Kidney (tissue), 14 donors: ENCODE results near the gene CAPS. TPM values are rescaled to one million over a fixed set of nuclear protein-coding genes. Genes with fewer than 3 reads are reported as not detected.
"Not testable (repeated sequence)": the region's sequence is repeated elsewhere in the genome, so short reads cannot be mapped to it uniquely, and the experiment has no call there.

ENCODE experiments used
- DNase-seq, 5 donors: peaks; one replicate each; pipeline ENCODE4 v3.0.0-alpha.2; 2013 to 2020
- FAIRE-seq: peaks from 2 replicates; lab custom pipeline; 2012; peaks lifted over from hg19 to GRCh38; lab: Jason Lieb, UNC
- H3K27ac ChIP-seq, 2 donors: one replicate each; pipeline ENCODE4 v1.7.0; 2013; ENCODE audit warnings: low read depth in 2 of 2, low read length in 2 of 2, inconsistent platforms in 1 of 2
- H3K27me3 ChIP-seq: one replicate; pipeline ENCODE4 v1.7.1; 2013; ENCODE audit warnings: low read length, inconsistent platforms; ENCODE audit not compliant: control insufficient read depth, insufficient read depth
- H3K36me3 ChIP-seq, 3 donors: one replicate each; pipeline versions ENCODE4 v1.7.0 to v1.7.1; 2013; ENCODE audit warnings: low read length in 3 of 3, control low read depth in 1 of 3, inconsistent platforms in 1 of 3; ENCODE audit not compliant: insufficient read depth in 3 of 3, control insufficient read depth in 2 of 3
- H3K4me1 ChIP-seq, 3 donors: one replicate each; pipeline versions ENCODE4 v1.7.0 to v1.7.1; 2013; ENCODE audit warnings: low read length in 3 of 3, inconsistent platforms in 1 of 3, low read depth in 1 of 3; ENCODE audit not compliant: control insufficient read depth in 2 of 3, insufficient read depth in 2 of 3
- H3K4me3 ChIP-seq, 3 donors: one replicate each; pipeline versions ENCODE4 v1.7.0 to v1.8.1; 2013; ENCODE audit warnings: low read length in 3 of 3, control low read depth in 1 of 3, inconsistent platforms in 1 of 3
- H3K9ac ChIP-seq, 3 donors: one replicate each; pipeline versions ENCODE4 v1.7.0 to v1.7.1; 2013; ENCODE audit warnings: low read length in 3 of 3, control low read depth in 1 of 3, inconsistent platforms in 1 of 3
- H3K9me3 ChIP-seq, 3 donors: one replicate each; pipeline versions ENCODE4 v1.7.0 to v1.7.1; 2013; ENCODE audit warnings: low read length in 3 of 3, control low read depth in 1 of 3, inconsistent platforms in 1 of 3; ENCODE audit not compliant: control insufficient read depth in 2 of 3, insufficient read depth in 1 of 3
- CTCF ChIP-seq: IDR thresholded peaks from 3 replicates; pipeline ENCODE4 v1.5.1; 2012; ENCODE audit warnings: mild to moderate bottlenecking, moderate library complexity, borderline replicate concordance; ENCODE audit not compliant: insufficient read depth; ENCODE audit errors: extremely low read depth
- intact Hi-C: fragments of 100-400 bp; cut with DNase I; formaldehyde crosslinking; loops from one replicate; pipeline ENCODE4 v1.11.1; 2022
- polyA plus RNA-seq: library from polyadenylated mRNA; stranded (reverse); fragments of 350-450 nt; fragmentation: Illumina TruSeq; extraction: RNeasy Lipid Tissue Mini Kit (QIAGEN cat#74804); gene quantifications from one replicate; pipeline ENCODE4 v1.2.3, GENCODE V29; 2014; ENCODE audit warnings: low read depth, low replicate concordance; ENCODE audit not compliant: insufficient read depth
- total RNA-seq: library from RNA; stranded (reverse); fragmentation: NEBNext Ultra II Directional; extraction: Animal tissue kit (Norgen Biotek cat#: 25700); gene quantifications from one replicate; pipeline ENCODE4 v1.2.1, GENCODE V29; 2021
- donor health status: control.
- donor health status: control.
- donor health status: control.
- donor health status: control.
- donor health status: control.
- donor health status: DM: yes; HTN: yes; CAD: no.
- donor health status: Normal renal cell carcinoma (clear cell type).

The CAPS gene
- total and polyA plus RNA-seq, 2 donors from 2014 or later, result 53.0 to 82.1 TPM

- DNase-seq (peak in 1 of 5 donors; percentile 34), FAIRE-seq (no peak)
- Histone ChIP-seq H3K9me3 (no peaks in the 10 kb centered on the region), H3K27me3 (no peaks in the 10 kb centered on the region), H3K4me1 (no peaks in the 10 kb centered on the region), H3K4me3 (no peak overlapping the region), H3K27ac (no peak overlapping the region), H3K9ac (no peak overlapping the region), H3K36me3 (no peaks in the 10 kb centered on the region)
- intact Hi-C loops, result no loop called here
- TF ChIP-seq CTCF, result no peak
These were observed 46.6 kb upstream of the CAPS start for GRCh38 chr19:5867201-5868136.

GRCh38 chr19:5870986-5871394, 43.1 kb upstream of the CAPS start:
- no peaks in the 10 kb centered on the region for H3K9me3 ChIP-seq
- intact Hi-C loops, result no loop called here
- DNase-seq, result no peak
- H3K27me3 ChIP-seq, result no peaks in the 10 kb centered on the region
- no peak for TF ChIP-seq CTCF
- no peaks in the 10 kb centered on the region for H3K36me3 ChIP-seq
- no peak overlapping the region for H3K9ac ChIP-seq
- peaks cover 0 to 10% (median 0%) of the 10 kb centered on the region in 3 donors for H3K4me1 ChIP-seq
- FAIRE-seq, result no peak
- H3K4me3 ChIP-seq, result no peak overlapping the region
- H3K27ac ChIP-seq, result no peak overlapping the region

DNA sequence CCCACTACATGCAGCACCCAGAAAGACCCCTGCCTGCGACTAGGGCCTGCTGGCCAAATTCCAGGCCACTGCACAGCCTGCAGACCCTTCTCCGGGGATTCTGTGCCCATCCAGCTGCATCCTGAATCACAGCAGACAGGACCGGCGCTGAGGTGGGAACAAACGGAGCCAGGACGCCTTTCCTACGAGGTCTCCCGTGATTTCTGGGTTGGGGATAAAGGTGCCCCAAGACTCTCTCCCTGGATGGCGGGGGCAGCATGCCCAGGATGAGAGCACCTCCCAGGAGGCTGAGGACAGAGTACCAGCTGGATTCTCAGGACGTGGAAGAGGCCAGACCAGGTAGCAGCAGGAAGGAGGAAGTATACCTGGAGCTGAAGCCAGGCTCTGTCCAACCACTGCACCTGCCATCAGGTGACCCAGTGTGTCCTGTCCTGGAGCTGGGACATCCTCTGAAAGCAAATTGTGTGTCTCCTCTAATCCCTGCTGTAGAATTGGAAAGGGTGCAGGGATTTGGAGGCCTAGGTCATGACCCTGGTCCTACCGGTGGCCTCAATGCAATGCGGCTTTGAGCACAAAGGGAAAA, 40.3 kb upstream of the CAPS start:
- DNase-seq (peak in 1 of 5 donors; percentile 34), FAIRE-seq (no peak)
- no peaks in the 10 kb centered on the region for H3K27me3 ChIP-seq
- intact Hi-C loops, result no loop called here
- no peaks in the 10 kb centered on the region for H3K9me3 ChIP-seq
- peaks cover 0 to 10% (median 3%) of the 10 kb centered on the region in 3 donors for H3K4me1 ChIP-seq
- H3K9ac ChIP-seq, result no peak overlapping the region
- TF ChIP-seq CTCF, result no peak
- no peaks in the 10 kb centered on the region for H3K36me3 ChIP-seq
- H3K4me3 ChIP-seq, result no peak overlapping the region
- peak overlapping the region in 1 of 2 donors; percentile 32 for H3K27ac ChIP-seq

- H3K9me3 ChIP-seq, DNase-seq, H3K36me3 ChIP-seq, intact Hi-C loops, H3K9ac ChIP-seq, H3K27me3 ChIP-seq, FAIRE-seq, H3K4me3 ChIP-seq: not testable (repeated sequence)
- peak overlapping the region; percentile 8 to 32 for H3K27ac ChIP-seq
- peaks cover 0 to 10% (median 3%) of the 10 kb centered on the region in 3 donors for H3K4me1 ChIP-seq
These were observed 39.6 kb upstream of the CAPS start for GRCh38 chr19:5874496-5874895.
